NCI-H2196 treated with DMSO at 0.1 percent for 48 hours (cell line): Measurements from ENCODE around the gene PRAMEF11.

Experiments used
- DNase-seq: peaks from one replicate; lab custom pipeline; 2025; ENCODE audit not compliant: unreplicated experiment; lab: John Stamatoyannopoulos, UW

Gene PRAMEF11

GRCh38 chr1:12774801-12775345 lies 56.3 kb downstream of the PRAMEF11 start:
- DNase-seq, result no peak
